ENCODE results near the gene MBP. TPM values are rescaled to one million over a fixed set of nuclear protein-coding genes. Genes with fewer than 3 reads are reported as not detected.

The MBP gene
- total RNA-seq, 6 experiments from 2014 or later = 0.05 to 0.23 (median 0.12) TPM; not detected in 1

- H3K27ac Mint-ChIP-seq = no peak overlapping the region
- peaks cover 2% of the 10 kb centered on the region for H3K36me3 Mint-ChIP-seq (ENCODE audit: low read depth)
- peaks cover 10% of the 10 kb centered on the region for H3K9me3 Mint-ChIP-seq
- no peak for DNase-seq
- TF ChIP-seq CTCF (IDR thresholded peaks at IDR 0.05) = no peak
- H3K4me1 Mint-ChIP-seq (ENCODE audit: low read depth) = no peaks in the 10 kb centered on the region
- peaks cover 45% of the 10 kb centered on the region for H3K27me3 Mint-ChIP-seq (ENCODE audit: insufficient read depth)
- H3K4me3 Mint-ChIP-seq = no peak overlapping the region
Measured at GRCh38 chr18:77136871-77137665, 4.5 kb upstream of the MBP start.

- Mint-ChIP-seq H3K36me3 (ENCODE audit: low read depth) (no peaks in the 10 kb centered on the region), H3K9me3 (peaks cover under 1% of the 10 kb centered on the region; the same call in 1 of the 2 replicates), H3K4me3 (no peak overlapping the region), H3K27ac (no peak overlapping the region), H3K27me3 (ENCODE audit: insufficient read depth) (peaks cover 47% of the 10 kb centered on the region), H3K4me1 (ENCODE audit: low read depth) (no peaks in the 10 kb centered on the region)
- TF ChIP-seq CTCF (IDR thresholded peaks at IDR 0.05) = no peak
- DNase-seq = no peak
Measured at GRCh38 chr18:77136076-77136718, 3.6 kb upstream of the MBP start.

GRCh38 chr18:77135339-77136075 lies 2.9 kb upstream of the MBP start:
- H3K27ac Mint-ChIP-seq = no peak overlapping the region
- no peak for DNase-seq
- no peaks in the 10 kb centered on the region for H3K4me1 Mint-ChIP-seq (ENCODE audit: low read depth)
- H3K36me3 Mint-ChIP-seq (ENCODE audit: low read depth) = no peaks in the 10 kb centered on the region
- no peaks in the 10 kb centered on the region for H3K9me3 Mint-ChIP-seq
- no peak for TF ChIP-seq CTCF (IDR thresholded peaks at IDR 0.05)
- H3K27me3 Mint-ChIP-seq (ENCODE audit: insufficient read depth) = peaks cover 50% of the 10 kb centered on the region
- H3K4me3 Mint-ChIP-seq = no peak overlapping the region

- Mint-ChIP-seq H3K27ac (no peak overlapping the region), H3K4me1 (ENCODE audit: low read depth) (peaks cover 5% of the 10 kb centered on the region), H3K9me3 (no peaks in the 10 kb centered on the region), H3K36me3 (ENCODE audit: low read depth) (no peaks in the 10 kb centered on the region), H3K27me3 (ENCODE audit: insufficient read depth) (peaks cover 42% of the 10 kb centered on the region), H3K4me3 (no peak overlapping the region)
- DNase-seq = no peak
- no peak for TF ChIP-seq CTCF (IDR thresholded peaks at IDR 0.05)
Measured at GRCh38 chr18:77134611-77135010, 2.0 kb upstream of the MBP start.

- H3K36me3 Mint-ChIP-seq (ENCODE audit: low read depth) = no peaks in the 10 kb centered on the region
- peaks cover 40% of the 10 kb centered on the region for H3K27me3 Mint-ChIP-seq (ENCODE audit: insufficient read depth)
- H3K4me3 Mint-ChIP-seq = no peak overlapping the region
- H3K9me3 Mint-ChIP-seq = no peaks in the 10 kb centered on the region
- no peak for TF ChIP-seq CTCF (IDR thresholded peaks at IDR 0.05)
- H3K27ac Mint-ChIP-seq = no peak overlapping the region
- H3K4me1 Mint-ChIP-seq (ENCODE audit: low read depth) = peaks cover 11% of the 10 kb centered on the region
- no peak for DNase-seq
Measured at GRCh38 chr18:77133835-77134496, 1.4 kb upstream of the MBP start.
